Liver (tissue), 9 donors: Measurements from ENCODE around the gene KCTD16. TPM values are rescaled to one million over a fixed set of nuclear protein-coding genes. Genes with fewer than 3 reads are reported as not detected.

Experiments
- DNase-seq: peaks from one replicate; pipeline ENCODE4 v3.0.0-alpha.2; 2017; ENCODE audit warnings: low spot score
- H3K27ac ChIP-seq, 2 donors: one replicate each; pipeline ENCODE4 v1.7.0; 2013; ENCODE audit warnings: inconsistent platforms in 2 of 2, low read length in 2 of 2, control low read depth in 1 of 2, low read depth in 1 of 2, mild to moderate bottlenecking in 1 of 2
- H3K27me3 ChIP-seq, 4 donors: one replicate each; pipeline versions ENCODE4 v1.6.1 to v1.7.0; 2013; ENCODE audit warnings: low read length in 3 of 4, inconsistent platforms in 1 of 4, mild to moderate bottlenecking in 1 of 4, moderate library complexity in 1 of 4; ENCODE audit not compliant: control insufficient read depth in 4 of 4, insufficient read depth in 4 of 4
- H3K36me3 ChIP-seq, 4 donors: one replicate each; pipeline versions ENCODE4 v1.6.1 to v1.7.0; 2013; ENCODE audit warnings: low read length in 3 of 4, mild to moderate bottlenecking in 3 of 4, low read depth in 1 of 4, moderate library complexity in 1 of 4; ENCODE audit not compliant: control insufficient read depth in 4 of 4, insufficient read depth in 3 of 4
- H3K4me1 ChIP-seq, 4 donors: one replicate each; pipeline versions ENCODE4 v1.6.1 to v1.7.0; 2013; ENCODE audit warnings: low read length in 3 of 4, mild to moderate bottlenecking in 3 of 4, moderate library complexity in 1 of 4; ENCODE audit not compliant: control insufficient read depth in 4 of 4, insufficient read depth in 4 of 4
- H3K4me3 ChIP-seq, 3 donors: one replicate each; pipeline versions ENCODE4 v1.6.1 to v1.7.0; 2013; ENCODE audit warnings: low read length in 3 of 3, control low read depth in 1 of 3, low read depth in 1 of 3, mild to moderate bottlenecking in 1 of 3
- H3K9ac ChIP-seq, 2 donors: one replicate each; pipeline ENCODE4 v1.7.0; 2013; ENCODE audit warnings: low read length in 2 of 2, mild to moderate bottlenecking in 2 of 2, moderate library complexity in 2 of 2, control low read depth in 1 of 2, low read depth in 1 of 2
- H3K9me3 ChIP-seq, 4 donors: one replicate each; pipeline versions ENCODE4 v1.6.1 to v1.7.0; 2013; ENCODE audit warnings: low read length in 3 of 4; ENCODE audit not compliant: control insufficient read depth in 4 of 4
- EGR1 ChIP-seq, 2 donors: IDR thresholded peaks; 2 replicates each; pipeline ENCODE4 v1.6.1; 2016 to 2018; ENCODE audit warnings: antibody characterized with exemption in 2 of 2, low read depth in 2 of 2
- FOXA1 ChIP-seq: IDR thresholded peaks from 2 replicates; pipeline ENCODE4 v1.6.1; 2016; ENCODE audit warnings: antibody characterized with exemption
- FOXA2 ChIP-seq: IDR thresholded peaks from 2 replicates; pipeline ENCODE4 v1.6.1; 2016; ENCODE audit warnings: antibody characterized with exemption
- GABPA ChIP-seq, 2 donors: IDR thresholded peaks in 1 of 2; conservative IDR thresholded peaks in 1 of 2; 2 replicates each; pipeline ENCODE4 v1.6.1; 2016; ENCODE audit warnings: antibody characterized with exemption in 2 of 2, mild to moderate bottlenecking in 1 of 2, moderate library complexity in 1 of 2
- HNF4A ChIP-seq, 2 donors: conservative IDR thresholded peaks; 2 replicates each; pipeline ENCODE4 v1.6.1; 2016; ENCODE audit warnings: antibody characterized with exemption in 2 of 2, mild to moderate bottlenecking in 2 of 2
- HNF4G ChIP-seq: IDR thresholded peaks from 2 replicates; pipeline ENCODE4 v1.6.1; 2016; ENCODE audit warnings: antibody characterized with exemption
- JUND ChIP-seq, 2 donors: IDR thresholded peaks; 2 replicates each; pipeline ENCODE4 v1.6.1; 2016; ENCODE audit warnings: antibody characterized with exemption in 2 of 2
- NR2F2 ChIP-seq: IDR thresholded peaks from 2 replicates; pipeline ENCODE4 v1.6.1; 2016; ENCODE audit warnings: antibody characterized with exemption
- RAD21 ChIP-seq, 2 donors: IDR thresholded peaks; 2 replicates each; pipeline ENCODE4 v1.6.1; 2016; ENCODE audit warnings: antibody characterized with exemption in 2 of 2, mild to moderate bottlenecking in 2 of 2
- RXRA ChIP-seq, 2 donors: IDR thresholded peaks; 2 replicates each; pipeline ENCODE4 v1.6.1; 2017 to 2018; ENCODE audit warnings: antibody characterized with exemption in 2 of 2, mild to moderate bottlenecking in 1 of 2
- SP1 ChIP-seq: IDR thresholded peaks from 2 replicates; pipeline ENCODE4 v1.6.1; 2018; ENCODE audit warnings: antibody characterized with exemption, mild to moderate bottlenecking
- TAF1 ChIP-seq: conservative IDR thresholded peaks from 2 replicates; pipeline ENCODE4 v1.6.1; 2016; ENCODE audit warnings: antibody characterized with exemption, mild to moderate bottlenecking
- YY1 ChIP-seq: IDR thresholded peaks from 2 replicates; pipeline ENCODE4 v1.6.1; 2016; ENCODE audit warnings: antibody characterized with exemption, mild to moderate bottlenecking
- WGBS: extraction: QIAGEN DNeasy Blood & Tissue Kit; methylation state at CpG from one replicate; pipeline ENCODE4 v1.1.7; 2013; 5-methylcytosine and 5-hydroxymethylcytosine counted together
- polyA plus RNA-seq, 2 donors: library from polyadenylated mRNA; stranded (reverse) in 1 of 2; unstranded in 1 of 2; fragments of 200-250 nt in 1 of 2; fragments of >200 nt in 1 of 2; fragmentation: Nextera tagmentation in 1 of 2; extraction: Ambion mirVana in 1 of 2; gene quantifications; one replicate each; pipeline versions ENCODE4 v1.2.1 to v1.2.3, GENCODE V29; 2013 to 2015
- total RNA-seq, 2 donors: library from RNA; depleted of rRNA; stranded (reverse); fragments of >200 nt; gene quantifications; one replicate each; pipeline ENCODE4 v1.2.3, GENCODE V29; 2014
- TF ChIP-seq, protein P1 (sequence below): IDR thresholded peaks from 2 replicates; pipeline ENCODE4 v1.6.1; 2016; ENCODE audit warnings: antibody characterized with exemption, mild to moderate bottlenecking
- TF ChIP-seq, protein P2 (sequence below): IDR thresholded peaks from 2 replicates; pipeline ENCODE4 v1.6.1; 2016; ENCODE audit warnings: antibody characterized with exemption
- TF ChIP-seq, protein P3 (sequence below): fragments of 150-350 bp; IDR thresholded peaks from 2 replicates; pipeline ENCODE4 v1.5.1; 2017; ENCODE audit warnings: improper control_type of control experiment, low read depth, low read length; ENCODE audit not compliant: missing input control
- donor health status: healthy.
- donor health status: healthy.
- donor health status: healthy.
- donor health status: healthy.
- donor health status: healthy.

Gene KCTD16
- total and polyA plus RNA-seq, 4 donors, result under 0.01 to 0.05 (median 0.01) TPM; not detected in 1

DNA sequence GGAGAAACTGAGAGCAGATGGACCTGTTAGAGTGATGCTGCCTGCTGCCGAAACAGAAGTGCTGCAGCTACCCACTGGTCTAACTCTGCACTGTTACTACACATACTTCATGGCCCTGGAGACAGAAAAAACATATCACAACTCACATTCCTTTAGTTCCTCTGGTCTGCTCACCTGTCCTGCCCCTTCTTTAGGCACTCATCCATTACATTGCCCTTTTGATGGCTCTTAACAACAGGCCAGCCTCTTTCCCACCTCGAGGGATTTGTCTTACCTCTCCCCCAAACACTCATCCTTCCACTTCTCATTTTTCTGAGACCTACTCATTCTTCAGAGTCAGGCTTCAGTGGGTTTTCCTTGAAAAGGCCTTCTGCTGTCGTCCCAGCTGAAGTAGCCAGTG is 49.2 kb downstream of the KCTD16 start:
- WGBS, result 80% methylated on average over 3 of the region's 3 CpGs
- no peak overlapping the region for H3K4me3 ChIP-seq
- no peaks in the 10 kb centered on the region for H3K9me3 ChIP-seq
- no peaks in the 10 kb centered on the region for H3K36me3 ChIP-seq
- no peaks in the 10 kb centered on the region for H3K4me1 ChIP-seq
- no peaks in the 10 kb centered on the region for H3K27me3 ChIP-seq
- no peak overlapping the region for H3K9ac ChIP-seq
- no peak overlapping the region for H3K27ac ChIP-seq
- no peak for DNase-seq
- TF ChIP-seq FOXA1 (no peak), JUND (IDR thresholded peaks at IDR 0.05) (no peak), HNF4A (conservative IDR thresholded peaks at IDR 0.05) (no peak), EGR1 (IDR thresholded peaks at IDR 0.05; ENCODE audit: low read depth in 2 of 2) (no peak), RAD21 (IDR thresholded peaks at IDR 0.05) (no peak), SP1 (no peak), TAF1 (no peak), GABPA (IDR thresholded peaks at IDR 0.05 in 1 of 2, conservative IDR thresholded peaks at IDR 0.05 in 1 of 2) (no peak), HNF4G (no peak), NR2F2 (no peak), RXRA (IDR thresholded peaks at IDR 0.05) (no peak), YY1 (no peak), FOXA2 (no peak)
- TF ChIP-seq, protein P1, sequence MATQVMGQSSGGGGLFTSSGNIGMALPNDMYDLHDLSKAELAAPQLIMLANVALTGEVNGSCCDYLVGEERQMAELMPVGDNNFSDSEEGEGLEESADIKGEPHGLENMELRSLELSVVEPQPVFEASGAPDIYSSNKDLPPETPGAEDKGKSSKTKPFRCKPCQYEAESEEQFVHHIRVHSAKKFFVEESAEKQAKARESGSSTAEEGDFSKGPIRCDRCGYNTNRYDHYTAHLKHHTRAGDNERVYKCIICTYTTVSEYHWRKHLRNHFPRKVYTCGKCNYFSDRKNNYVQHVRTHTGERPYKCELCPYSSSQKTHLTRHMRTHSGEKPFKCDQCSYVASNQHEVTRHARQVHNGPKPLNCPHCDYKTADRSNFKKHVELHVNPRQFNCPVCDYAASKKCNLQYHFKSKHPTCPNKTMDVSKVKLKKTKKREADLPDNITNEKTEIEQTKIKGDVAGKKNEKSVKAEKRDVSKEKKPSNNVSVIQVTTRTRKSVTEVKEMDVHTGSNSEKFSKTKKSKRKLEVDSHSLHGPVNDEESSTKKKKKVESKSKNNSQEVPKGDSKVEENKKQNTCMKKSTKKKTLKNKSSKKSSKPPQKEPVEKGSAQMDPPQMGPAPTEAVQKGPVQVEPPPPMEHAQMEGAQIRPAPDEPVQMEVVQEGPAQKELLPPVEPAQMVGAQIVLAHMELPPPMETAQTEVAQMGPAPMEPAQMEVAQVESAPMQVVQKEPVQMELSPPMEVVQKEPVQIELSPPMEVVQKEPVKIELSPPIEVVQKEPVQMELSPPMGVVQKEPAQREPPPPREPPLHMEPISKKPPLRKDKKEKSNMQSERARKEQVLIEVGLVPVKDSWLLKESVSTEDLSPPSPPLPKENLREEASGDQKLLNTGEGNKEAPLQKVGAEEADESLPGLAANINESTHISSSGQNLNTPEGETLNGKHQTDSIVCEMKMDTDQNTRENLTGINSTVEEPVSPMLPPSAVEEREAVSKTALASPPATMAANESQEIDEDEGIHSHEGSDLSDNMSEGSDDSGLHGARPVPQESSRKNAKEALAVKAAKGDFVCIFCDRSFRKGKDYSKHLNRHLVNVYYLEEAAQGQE, result no peak
- TF ChIP-seq, protein P2, sequence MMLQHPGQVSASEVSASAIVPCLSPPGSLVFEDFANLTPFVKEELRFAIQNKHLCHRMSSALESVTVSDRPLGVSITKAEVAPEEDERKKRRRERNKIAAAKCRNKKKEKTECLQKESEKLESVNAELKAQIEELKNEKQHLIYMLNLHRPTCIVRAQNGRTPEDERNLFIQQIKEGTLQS, result no peak
- TF ChIP-seq, protein P3, sequence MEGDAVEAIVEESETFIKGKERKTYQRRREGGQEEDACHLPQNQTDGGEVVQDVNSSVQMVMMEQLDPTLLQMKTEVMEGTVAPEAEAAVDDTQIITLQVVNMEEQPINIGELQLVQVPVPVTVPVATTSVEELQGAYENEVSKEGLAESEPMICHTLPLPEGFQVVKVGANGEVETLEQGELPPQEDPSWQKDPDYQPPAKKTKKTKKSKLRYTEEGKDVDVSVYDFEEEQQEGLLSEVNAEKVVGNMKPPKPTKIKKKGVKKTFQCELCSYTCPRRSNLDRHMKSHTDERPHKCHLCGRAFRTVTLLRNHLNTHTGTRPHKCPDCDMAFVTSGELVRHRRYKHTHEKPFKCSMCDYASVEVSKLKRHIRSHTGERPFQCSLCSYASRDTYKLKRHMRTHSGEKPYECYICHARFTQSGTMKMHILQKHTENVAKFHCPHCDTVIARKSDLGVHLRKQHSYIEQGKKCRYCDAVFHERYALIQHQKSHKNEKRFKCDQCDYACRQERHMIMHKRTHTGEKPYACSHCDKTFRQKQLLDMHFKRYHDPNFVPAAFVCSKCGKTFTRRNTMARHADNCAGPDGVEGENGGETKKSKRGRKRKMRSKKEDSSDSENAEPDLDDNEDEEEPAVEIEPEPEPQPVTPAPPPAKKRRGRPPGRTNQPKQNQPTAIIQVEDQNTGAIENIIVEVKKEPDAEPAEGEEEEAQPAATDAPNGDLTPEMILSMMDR, result no peak

DNA sequence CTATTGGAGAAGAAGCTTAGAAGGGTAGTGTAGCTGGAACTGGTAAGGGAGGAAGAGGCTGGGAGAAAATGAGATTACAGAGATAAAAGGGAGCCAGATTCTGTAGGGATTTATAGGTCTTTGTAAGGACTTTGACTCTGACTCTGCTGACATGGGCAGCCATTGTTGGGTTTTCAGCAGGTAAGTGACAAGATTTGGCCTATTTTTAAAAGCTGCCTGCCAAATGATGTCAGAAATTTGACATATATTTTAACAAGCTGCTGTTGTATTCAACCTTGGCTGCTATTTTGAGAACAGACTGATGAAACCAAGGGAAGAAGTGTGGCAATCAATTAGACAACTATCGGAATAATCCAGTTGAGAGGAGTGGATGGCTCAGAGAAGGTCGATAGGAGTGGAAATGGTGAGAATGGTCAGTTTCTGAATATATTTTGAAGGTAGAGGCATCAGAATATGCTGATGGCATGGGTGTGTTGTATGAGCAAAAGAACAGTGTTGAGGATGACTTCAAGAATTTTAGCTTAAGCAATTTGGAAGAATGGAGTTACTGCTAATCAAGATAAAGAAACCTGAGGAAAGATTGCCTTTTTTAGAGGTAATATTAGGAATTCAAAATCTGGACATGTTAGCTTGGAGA is 56.8 kb downstream of the KCTD16 start:
- no peak for DNase-seq
- Histone ChIP-seq H3K9ac (no peak overlapping the region), H3K36me3 (no peaks in the 10 kb centered on the region), H3K9me3 (no peaks in the 10 kb centered on the region), H3K4me1 (no peaks in the 10 kb centered on the region), H3K27me3 (no peaks in the 10 kb centered on the region), H3K4me3 (no peak overlapping the region), H3K27ac (no peak overlapping the region)
- no peak for TF ChIP-seq YY1
- WGBS, result 71% methylated on average over 2 of the region's 2 CpGs
